Measurements from ENCODE around the gene RUSF1.

Gene RUSF1

GRCh38 chr16:31496670-31497069 is 11.5 kb downstream of the RUSF1 start:
- Histone ChIP-seq H2AFZ (ENCODE audit: low read depth, low read length, severe bottlenecking) (no peak overlapping the region), H3K9me3 (ENCODE audit: insufficient read depth, low read length) (no peaks in the 10 kb centered on the region), H3K36me3 (ENCODE audit: low read length) (no peaks in the 10 kb centered on the region), H4K20me1 (ENCODE audit: low read depth, low read length) (no peaks in the 10 kb centered on the region), H3K27me3 (ENCODE audit: low read length) (no peaks in the 10 kb centered on the region), H3K79me2 (ENCODE audit: insufficient read depth, low read length) (no peaks in the 10 kb centered on the region), H3K27ac (ENCODE audit: low read depth, low read length) (no peak overlapping the region), H3K9ac (ENCODE audit: low read length) (no peak overlapping the region), H3K4me3 (ENCODE audit: insufficient read depth, low read length, poor library complexity, severe bottlenecking) (no peak overlapping the region), H3K9me2 (replicated peaks; ENCODE audit: insufficient read depth, low read length) (no peaks in the 10 kb centered on the region), H3F3A (ENCODE audit: insufficient read depth) (no peaks in the 10 kb centered on the region), H3K4me2 (ENCODE audit: low read depth, low read length, poor library complexity, severe bottlenecking) (no peak overlapping the region)
- TF ChIP-seq, protein P1, sequence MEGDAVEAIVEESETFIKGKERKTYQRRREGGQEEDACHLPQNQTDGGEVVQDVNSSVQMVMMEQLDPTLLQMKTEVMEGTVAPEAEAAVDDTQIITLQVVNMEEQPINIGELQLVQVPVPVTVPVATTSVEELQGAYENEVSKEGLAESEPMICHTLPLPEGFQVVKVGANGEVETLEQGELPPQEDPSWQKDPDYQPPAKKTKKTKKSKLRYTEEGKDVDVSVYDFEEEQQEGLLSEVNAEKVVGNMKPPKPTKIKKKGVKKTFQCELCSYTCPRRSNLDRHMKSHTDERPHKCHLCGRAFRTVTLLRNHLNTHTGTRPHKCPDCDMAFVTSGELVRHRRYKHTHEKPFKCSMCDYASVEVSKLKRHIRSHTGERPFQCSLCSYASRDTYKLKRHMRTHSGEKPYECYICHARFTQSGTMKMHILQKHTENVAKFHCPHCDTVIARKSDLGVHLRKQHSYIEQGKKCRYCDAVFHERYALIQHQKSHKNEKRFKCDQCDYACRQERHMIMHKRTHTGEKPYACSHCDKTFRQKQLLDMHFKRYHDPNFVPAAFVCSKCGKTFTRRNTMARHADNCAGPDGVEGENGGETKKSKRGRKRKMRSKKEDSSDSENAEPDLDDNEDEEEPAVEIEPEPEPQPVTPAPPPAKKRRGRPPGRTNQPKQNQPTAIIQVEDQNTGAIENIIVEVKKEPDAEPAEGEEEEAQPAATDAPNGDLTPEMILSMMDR (IDR thresholded peaks at IDR 0.05; ENCODE audit: insufficient read depth, low read length, poor library complexity, severe bottlenecking): no peak
- no peak for TF ChIP-seq EZH2phosphoT487 (conservative IDR thresholded peaks at IDR 0.05; ENCODE audit: low read length)

GRCh38 chr16:31493506-31494125 is 14.6 kb downstream of the RUSF1 start:
- Histone ChIP-seq H3K36me3 (ENCODE audit: low read length) (no peaks in the 10 kb centered on the region), H3K27me3 (ENCODE audit: low read length) (no peaks in the 10 kb centered on the region), H3K9ac (ENCODE audit: low read length) (no peak overlapping the region), H3K4me2 (ENCODE audit: low read depth, low read length, poor library complexity, severe bottlenecking) (no peak overlapping the region), H3K27ac (ENCODE audit: low read depth, low read length) (no peak overlapping the region), H3K79me2 (ENCODE audit: insufficient read depth, low read length) (no peaks in the 10 kb centered on the region), H3K4me3 (ENCODE audit: insufficient read depth, low read length, poor library complexity, severe bottlenecking) (no peak overlapping the region), H4K20me1 (ENCODE audit: low read depth, low read length) (no peaks in the 10 kb centered on the region), H3F3A (ENCODE audit: insufficient read depth) (no peaks in the 10 kb centered on the region), H2AFZ (ENCODE audit: low read depth, low read length, severe bottlenecking) (no peak overlapping the region), H3K9me3 (ENCODE audit: insufficient read depth, low read length) (no peaks in the 10 kb centered on the region), H3K9me2 (replicated peaks; ENCODE audit: insufficient read depth, low read length) (no peaks in the 10 kb centered on the region)
- TF ChIP-seq, protein P1 (IDR thresholded peaks at IDR 0.05; ENCODE audit: insufficient read depth, low read length, poor library complexity, severe bottlenecking): no peak
- TF ChIP-seq EZH2phosphoT487 (conservative IDR thresholded peaks at IDR 0.05; ENCODE audit: low read length): no peak

GRCh38 chr16:31491778-31492418 is 16.3 kb downstream of the RUSF1 start:
- no peaks in the 10 kb centered on the region for H3K9me2 ChIP-seq (replicated peaks; ENCODE audit: insufficient read depth, low read length)
- H3K9me3 ChIP-seq (ENCODE audit: insufficient read depth, low read length): no peaks in the 10 kb centered on the region
- no peak for TF ChIP-seq EZH2phosphoT487 (conservative IDR thresholded peaks at IDR 0.05; ENCODE audit: low read length)
- TF ChIP-seq, protein P1 (IDR thresholded peaks at IDR 0.05; ENCODE audit: insufficient read depth, low read length, poor library complexity, severe bottlenecking): no peak
- H4K20me1 ChIP-seq (ENCODE audit: low read depth, low read length): no peaks in the 10 kb centered on the region
- no peak overlapping the region for H2AFZ ChIP-seq (ENCODE audit: low read depth, low read length, severe bottlenecking)
- no peak overlapping the region for H3K4me2 ChIP-seq (ENCODE audit: low read depth, low read length, poor library complexity, severe bottlenecking)
- H3K27ac ChIP-seq (ENCODE audit: low read depth, low read length): no peak overlapping the region
- no peaks in the 10 kb centered on the region for H3K79me2 ChIP-seq (ENCODE audit: insufficient read depth, low read length)
- no peaks in the 10 kb centered on the region for H3K36me3 ChIP-seq (ENCODE audit: low read length)
- H3K4me3 ChIP-seq (ENCODE audit: insufficient read depth, low read length, poor library complexity, severe bottlenecking): no peak overlapping the region
- H3K27me3 ChIP-seq (ENCODE audit: low read length): no peaks in the 10 kb centered on the region
- no peaks in the 10 kb centered on the region for H3F3A ChIP-seq (ENCODE audit: insufficient read depth)
- H3K9ac ChIP-seq (ENCODE audit: low read length): no peak overlapping the region
